ENCODE results near the gene SLC4A1AP.

Gene SLC4A1AP

GRCh38 chr2:27652790-27653189 is 10.9 kb upstream of the SLC4A1AP start:
- in situ Hi-C loops (cut with MboI; ENCODE audit: low pct_unique_long_range_greater_than_20kb, low sequenced_read_pairs, unreplicated experiment), result no loop called here
- no peak for TF ChIP-seq CTCF (IDR thresholded peaks at IDR 0.05; ENCODE audit: extremely low read depth, insufficient read depth, missing control alignments)
- DNase-seq (ENCODE audit: low spot score), result no peak

- no peak for DNase-seq (ENCODE audit: low spot score)
- TF ChIP-seq CTCF (IDR thresholded peaks at IDR 0.05; ENCODE audit: extremely low read depth, insufficient read depth, missing control alignments), result no peak
- in situ Hi-C loops (cut with MboI; ENCODE audit: low pct_unique_long_range_greater_than_20kb, low sequenced_read_pairs, unreplicated experiment), result no loop called here
Observed at GRCh38 chr2:27653397-27653796, 10.3 kb upstream of the SLC4A1AP start.

- no peak for DNase-seq (ENCODE audit: low spot score)
- in situ Hi-C loops (cut with MboI; ENCODE audit: low pct_unique_long_range_greater_than_20kb, low sequenced_read_pairs, unreplicated experiment), result no loop called here
- no peak for TF ChIP-seq CTCF (IDR thresholded peaks at IDR 0.05; ENCODE audit: extremely low read depth, insufficient read depth, missing control alignments)
Observed at GRCh38 chr2:27655155-27655951, 8.3 kb upstream of the SLC4A1AP start.

GRCh38 chr2:27661371-27661770 is 2.3 kb upstream of the SLC4A1AP start:
- in situ Hi-C loops (cut with MboI; ENCODE audit: low pct_unique_long_range_greater_than_20kb, low sequenced_read_pairs, unreplicated experiment), result no loop called here
- no peak for TF ChIP-seq CTCF (IDR thresholded peaks at IDR 0.05; ENCODE audit: extremely low read depth, insufficient read depth, missing control alignments)
- DNase-seq (ENCODE audit: low spot score), result no peak

GRCh38 chr2:27664154-27664574 is 475 bp downstream of the SLC4A1AP start:
- peak; percentile 17 for DNase-seq (ENCODE audit: low spot score)
- TF ChIP-seq CTCF (IDR thresholded peaks at IDR 0.05; ENCODE audit: extremely low read depth, insufficient read depth, missing control alignments), result no peak
- in situ Hi-C loops (cut with MboI; ENCODE audit: low pct_unique_long_range_greater_than_20kb, low sequenced_read_pairs, unreplicated experiment), result no loop called here

GRCh38 chr2:27664622-27665363 is 1.1 kb downstream of the SLC4A1AP start:
- in situ Hi-C loops (cut with MboI; ENCODE audit: low pct_unique_long_range_greater_than_20kb, low sequenced_read_pairs, unreplicated experiment), result no loop called here
- TF ChIP-seq CTCF (IDR thresholded peaks at IDR 0.05; ENCODE audit: extremely low read depth, insufficient read depth, missing control alignments), result no peak
- no peak for DNase-seq (ENCODE audit: low spot score)
